ENCODE data around the gene ETFRF1.

Gene ETFRF1, protein sequence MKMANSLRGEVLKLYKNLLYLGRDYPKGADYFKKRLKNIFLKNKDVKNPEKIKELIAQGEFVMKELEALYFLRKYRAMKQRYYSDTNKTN

DNA sequence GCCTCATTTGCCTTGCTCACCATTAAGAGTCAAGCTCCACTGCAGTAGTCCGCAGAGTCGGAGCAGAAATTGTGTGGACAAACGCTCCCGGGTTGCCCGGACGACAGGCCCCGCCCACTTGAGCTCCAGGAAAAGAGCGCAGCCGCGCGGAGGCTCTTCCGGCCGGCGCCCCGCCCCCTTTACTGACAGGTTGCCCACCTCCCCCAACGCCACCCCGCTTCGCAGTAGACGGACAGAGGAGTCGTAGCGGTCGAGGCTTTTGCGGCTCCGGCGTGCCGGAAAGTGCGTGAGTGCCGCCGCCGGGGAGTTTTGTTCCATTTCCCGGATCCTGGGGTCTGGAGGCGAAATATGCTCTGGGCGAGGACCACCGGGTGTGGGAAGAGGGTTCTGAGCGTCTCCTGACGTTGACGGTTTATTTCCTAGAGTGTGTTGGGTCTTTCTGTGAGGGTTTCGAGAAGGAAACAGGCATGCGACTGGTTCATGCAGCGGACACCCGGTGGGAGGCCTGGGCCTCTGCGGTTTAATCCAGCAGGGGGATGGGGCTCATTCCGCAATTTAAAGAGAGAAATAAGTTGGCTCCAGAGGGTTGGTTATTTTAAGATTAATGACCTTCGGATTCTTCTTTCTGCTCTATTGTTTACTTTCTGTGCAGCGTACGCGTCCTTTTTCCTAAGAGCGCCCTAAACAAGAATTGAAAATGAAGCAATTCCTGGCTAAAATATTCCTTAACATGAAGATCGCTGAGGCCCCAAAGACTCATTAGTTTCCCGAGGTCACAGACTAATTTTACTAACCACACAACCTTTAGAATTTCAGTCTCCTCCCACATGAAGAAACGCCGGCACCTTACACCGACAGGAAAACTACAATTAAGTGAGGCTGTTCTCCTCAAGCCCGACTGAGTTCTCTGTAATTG is at the start of gene ETFRF1, which contains the start of gene DNAI7:
TSS of gene ETFRF1 (plus strand) at position 182 of the 916 bp plus-strand sequence. CDS start 8,720 bp downstream, outside the sequence.
TSS of gene DNAI7 (minus strand) at position 105 of the 916 bp plus-strand sequence. CDS start at position 23, 82 bp downstream.
- peak; percentile 96 for DNase-seq (ENCODE audit: low spot score)

DNA sequence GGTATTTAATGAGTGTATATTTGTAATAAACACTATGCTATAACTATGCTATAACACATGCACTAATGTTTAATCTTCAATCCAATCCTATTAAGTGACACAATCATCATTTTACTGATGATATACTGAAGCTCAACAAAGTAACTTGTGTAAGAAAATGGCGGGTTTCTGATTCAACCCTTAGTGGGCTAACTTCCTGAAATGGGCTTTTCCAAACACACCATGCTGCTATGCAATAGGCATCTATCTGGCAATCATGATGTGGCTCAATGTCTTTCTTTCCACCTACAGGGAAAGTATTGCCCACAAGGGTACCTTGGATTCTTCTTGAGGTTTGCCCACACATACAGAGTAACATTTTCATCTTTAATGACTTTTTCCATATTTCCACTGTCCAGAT is 48.4 kb upstream of the ETFRF1 start:
- no peak for DNase-seq (ENCODE audit: low spot score)

DNA sequence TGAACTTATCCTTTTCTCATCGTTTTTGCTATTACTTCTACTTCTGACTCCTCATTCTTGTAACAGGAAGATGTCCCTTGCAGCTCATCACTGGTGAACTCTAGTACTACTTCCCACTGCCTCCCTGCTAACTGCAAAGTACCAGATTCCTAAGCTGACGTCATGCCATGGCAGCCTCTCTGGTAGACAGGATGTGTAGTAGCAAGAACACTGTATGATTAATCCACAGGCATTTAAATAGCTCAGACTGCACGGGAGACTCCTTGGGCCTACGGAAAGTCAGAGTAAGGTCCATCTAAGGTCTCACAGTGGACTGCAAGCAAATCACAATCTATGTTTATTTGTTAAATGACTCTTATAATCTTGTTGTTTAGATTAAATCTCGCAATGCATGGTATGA is 43.6 kb upstream of the ETFRF1 start:
- peak; percentile 92 for DNase-seq (ENCODE audit: low spot score)

DNA sequence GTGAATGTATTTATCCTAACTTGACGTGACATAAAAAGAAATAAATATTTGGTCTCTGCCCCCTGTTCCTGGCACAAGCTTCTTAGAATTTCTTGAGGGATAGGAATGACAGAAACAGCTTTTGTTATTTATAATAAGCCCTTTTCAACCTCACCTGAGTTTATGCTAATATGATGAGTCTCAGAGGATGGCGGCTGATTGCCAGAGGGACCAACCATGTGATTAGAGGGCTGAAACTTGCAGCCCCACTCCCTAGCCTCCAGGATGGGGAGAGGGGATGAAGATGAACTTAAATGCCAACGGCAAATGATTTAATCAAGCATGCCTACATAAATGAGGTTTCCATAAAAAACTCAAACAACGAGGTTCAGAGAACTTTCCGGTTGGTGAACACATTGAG is 43.0 kb upstream of the ETFRF1 start:
- DNase-seq (ENCODE audit: low spot score) = no peak

DNA sequence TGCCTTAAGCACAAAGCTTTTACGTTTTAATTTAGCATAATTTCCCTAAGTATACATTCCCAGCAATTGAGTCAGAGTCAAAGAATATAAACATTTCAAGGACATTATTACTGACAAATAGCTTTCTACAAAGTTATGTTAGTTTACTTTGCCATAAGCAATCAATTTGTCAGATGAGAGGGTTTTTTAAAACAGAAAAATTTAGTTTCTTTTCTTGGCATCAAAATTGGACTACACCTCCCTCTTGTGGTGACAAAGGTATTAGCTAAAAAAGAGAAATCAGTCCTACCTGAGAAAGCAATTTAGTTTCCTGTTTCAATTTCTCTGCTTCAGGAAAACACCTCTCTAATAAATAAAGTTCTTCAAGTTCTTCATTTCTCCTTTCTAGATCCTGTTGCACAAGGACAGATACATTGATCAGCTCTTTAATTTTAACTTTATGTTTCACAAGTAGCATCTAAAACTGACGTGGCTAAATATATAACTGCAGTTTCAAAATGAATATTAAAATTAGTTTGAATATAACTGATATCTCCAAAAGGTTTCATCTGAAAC is 39.9 kb upstream of the ETFRF1 start:
- peak; percentile 39 for DNase-seq (ENCODE audit: low spot score)

DNA sequence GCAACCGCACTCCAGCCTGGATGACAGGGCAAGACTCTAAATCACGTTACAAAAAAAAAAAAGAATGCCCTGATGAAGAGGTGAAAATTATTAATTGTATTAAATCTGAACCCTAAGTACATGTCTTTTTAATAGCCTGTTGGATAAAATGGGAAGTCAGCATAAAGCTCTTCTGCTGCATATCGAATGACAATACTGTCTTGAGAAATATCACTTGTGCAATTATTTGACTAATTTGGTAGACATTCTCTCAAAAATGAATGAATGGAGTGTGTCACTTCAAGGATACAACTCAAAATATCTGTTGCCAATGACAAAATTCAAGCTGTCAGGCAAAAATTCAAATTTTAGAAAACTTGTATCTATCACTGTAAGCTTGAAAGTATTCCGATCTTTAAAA is 39.0 kb upstream of the ETFRF1 start:
- no peak for DNase-seq (ENCODE audit: low spot score)

DNA sequence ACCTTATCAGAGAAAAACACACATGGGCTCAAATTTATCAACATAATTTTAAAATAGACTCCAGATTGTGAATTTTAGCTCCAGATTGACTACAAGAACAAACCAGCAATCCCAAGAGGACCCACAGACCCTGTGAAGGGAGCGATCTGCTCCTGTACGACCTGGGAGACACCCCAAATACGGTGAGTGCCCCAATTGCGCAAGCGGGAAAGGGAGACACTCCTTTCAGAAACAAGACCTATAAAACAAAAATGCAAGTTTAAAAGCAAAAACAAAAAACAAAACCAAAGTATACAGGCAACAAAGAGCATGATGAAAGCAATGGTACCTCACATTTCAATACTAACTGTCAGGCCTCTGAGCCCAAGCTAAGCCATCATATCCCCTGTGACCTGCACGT is 32.2 kb upstream of the ETFRF1 start:
- no peak for DNase-seq (ENCODE audit: low spot score)

DNA sequence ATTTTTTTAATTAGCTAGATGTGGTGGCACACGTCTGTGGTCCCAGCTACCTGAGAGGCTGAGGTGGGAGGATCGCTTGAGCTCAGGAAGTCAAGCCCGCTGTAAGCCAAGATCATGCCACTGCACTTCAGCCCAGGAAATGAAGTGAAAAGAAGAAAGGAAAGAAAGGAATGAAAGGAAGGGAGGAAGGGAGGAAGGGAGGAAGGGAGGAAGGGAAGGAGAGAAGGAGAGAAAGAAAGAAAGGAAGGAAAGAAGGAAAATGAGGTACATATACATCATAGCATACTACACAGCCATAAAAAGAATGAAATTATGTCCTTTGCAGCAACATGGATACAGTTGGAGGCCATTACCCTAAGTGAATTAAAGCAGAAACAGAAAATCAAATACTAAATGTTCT is 12.3 kb upstream of the ETFRF1 start:
- no peak for DNase-seq (ENCODE audit: low spot score)

DNA sequence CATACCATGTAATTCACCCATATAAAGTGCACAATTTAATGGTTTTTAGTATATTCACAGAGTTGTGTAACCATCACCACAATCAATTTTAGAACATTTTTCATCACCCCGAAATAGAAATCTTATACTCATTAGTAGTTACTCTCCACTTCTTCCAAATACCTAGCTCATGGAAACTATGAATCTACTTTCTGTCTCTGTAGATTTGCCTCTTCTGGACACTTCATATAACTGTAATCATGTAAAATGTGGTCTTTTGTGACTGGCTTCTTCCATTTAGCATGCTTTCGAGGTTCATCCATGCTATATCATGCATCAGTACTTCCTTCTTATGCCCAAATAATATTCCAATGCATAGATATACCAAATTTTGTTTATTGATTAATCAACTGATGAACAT is 10.9 kb upstream of the ETFRF1 start:
- no peak for DNase-seq (ENCODE audit: low spot score)

DNA sequence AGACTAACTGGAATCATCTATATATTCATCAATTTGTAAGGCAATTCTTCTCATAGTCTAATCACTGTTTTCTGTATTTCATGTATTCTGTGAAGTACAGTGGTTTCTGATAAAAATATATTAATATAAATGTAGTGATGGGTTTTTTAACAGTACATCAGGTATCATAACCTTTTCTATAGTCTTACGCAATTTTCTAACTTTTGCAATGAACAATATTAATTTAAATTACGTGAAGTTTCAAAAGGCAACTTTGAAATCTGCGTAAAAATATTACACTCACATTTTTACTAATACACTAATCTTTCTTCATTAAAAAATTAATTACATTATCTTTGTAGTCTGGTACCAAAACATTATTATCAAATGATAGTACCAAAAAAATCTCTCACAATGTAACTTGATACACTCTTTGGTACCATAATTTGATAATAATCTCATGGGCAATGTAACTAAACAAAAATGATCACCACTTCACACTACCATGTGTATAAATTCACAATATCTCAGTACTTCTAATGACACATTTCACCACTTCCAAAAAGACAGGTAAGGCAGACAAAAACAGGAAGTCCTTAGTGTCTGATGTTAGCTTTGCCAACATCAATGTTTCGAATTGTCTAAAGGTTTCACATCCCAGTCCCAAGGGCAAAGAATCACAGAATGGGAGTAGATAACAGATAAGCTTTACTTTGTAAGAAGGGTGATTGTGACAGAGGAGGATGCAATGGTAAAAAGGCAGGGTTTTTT is 8.8 kb upstream of the ETFRF1 start:
- no peak for DNase-seq (ENCODE audit: low spot score)

DNA sequence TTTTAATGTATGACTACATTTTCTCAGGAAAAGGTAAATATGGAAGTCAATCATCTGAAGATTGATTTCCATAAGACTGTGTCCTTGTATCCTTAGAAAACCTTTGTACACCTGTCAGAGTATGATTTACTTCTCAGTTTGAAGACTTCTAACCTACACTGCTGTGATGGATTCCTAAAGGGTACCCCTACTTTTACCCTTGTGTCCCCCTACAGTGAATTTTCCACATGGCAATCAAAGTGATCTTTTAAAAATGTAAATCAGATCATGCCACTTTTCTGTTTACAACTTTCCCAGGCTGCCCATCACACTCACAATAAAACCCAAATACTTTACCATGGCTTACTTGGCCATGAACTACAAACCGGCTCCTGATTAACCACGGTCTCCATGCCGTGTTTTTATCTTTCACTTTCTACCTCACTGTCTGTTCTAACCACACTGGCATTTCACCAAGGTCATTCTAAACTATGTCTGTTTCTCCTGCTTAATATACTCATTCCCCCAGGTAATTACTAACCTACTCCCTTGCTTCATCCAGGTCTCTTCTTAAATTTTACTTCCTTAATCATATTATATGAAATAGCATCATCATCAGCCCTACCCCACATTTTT is 8.1 kb upstream of the ETFRF1 start:
- DNase-seq (ENCODE audit: low spot score) = peak; percentile 70

DNA sequence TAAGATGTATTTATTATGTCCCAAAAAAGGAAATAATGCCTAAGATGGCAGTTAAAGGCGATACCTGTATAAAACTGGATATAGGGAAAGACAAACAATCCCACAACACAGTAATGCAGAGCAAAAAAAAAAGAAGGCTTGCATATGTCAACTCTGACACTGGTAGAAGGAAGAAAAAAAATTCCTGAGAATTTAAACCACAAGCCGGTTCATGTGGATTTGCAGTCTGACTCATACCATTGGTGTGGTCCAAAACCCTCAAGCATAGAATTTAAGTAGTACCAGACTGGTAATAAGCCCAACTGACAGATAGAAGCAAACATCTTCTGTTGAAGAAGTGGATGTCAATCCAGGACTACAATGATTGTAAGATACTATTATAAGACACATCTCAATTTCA is 7.3 kb upstream of the ETFRF1 start:
- DNase-seq (ENCODE audit: low spot score) = peak; percentile 81

DNA sequence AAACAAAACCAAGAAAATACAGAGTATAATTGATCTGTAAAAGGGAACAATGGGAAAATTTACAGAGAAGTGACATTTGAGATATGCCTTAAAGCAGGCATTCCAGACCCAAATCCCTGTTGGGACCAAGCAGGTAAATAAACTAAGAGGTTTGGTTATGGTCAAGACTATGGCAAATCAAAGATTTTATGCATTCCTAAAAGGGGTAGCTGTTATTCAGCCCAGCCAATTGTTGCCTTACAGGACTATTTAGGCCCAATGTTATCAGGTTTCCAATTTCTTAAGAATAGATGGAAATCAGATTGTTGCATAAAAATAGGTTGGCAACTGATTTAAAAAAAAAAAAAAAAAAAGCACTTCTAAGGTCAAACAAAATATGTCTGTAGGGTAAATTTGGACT is 5.4 kb upstream of the ETFRF1 start:
- no peak for DNase-seq (ENCODE audit: low spot score)

DNA sequence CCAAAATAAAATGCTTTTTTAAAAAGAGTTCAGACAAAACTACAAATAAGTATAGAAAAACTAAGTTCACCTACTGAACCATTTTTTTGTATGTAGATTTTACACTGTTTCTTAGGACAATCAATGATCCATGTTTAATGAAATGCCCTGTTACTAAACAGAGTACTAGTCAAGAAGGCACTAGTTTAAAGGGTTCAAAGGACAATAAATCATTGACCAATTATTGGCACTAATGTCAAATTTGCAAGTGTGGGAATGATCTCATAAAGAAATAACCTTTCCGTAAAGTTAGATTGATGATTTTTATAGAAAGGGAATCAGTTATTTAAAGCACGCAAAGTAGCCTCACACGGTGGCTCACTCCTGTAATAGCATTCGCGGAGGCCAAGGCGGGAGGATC is 4.2 kb upstream of the ETFRF1 start:
- DNase-seq (ENCODE audit: low spot score) = no peak

DNA sequence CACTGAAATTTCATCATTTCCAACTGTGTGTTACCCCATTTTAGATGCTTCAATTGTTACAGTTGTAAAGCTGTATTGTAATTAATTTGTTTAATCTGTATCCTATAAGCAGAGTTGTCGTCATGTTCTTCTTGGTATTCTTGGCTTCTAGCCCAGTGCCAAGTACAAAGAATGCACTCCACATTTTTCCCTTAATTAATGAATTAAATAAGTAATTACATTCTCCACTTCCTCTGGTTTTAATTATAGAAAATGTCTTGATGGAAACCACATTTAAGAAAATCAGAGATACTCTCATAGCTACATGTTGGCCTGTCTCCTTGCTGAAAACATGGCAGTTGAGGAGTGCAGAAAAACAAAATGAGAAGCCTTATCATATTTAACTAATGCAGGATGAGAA is 823 bp upstream of the ETFRF1 start:
- no peak for DNase-seq (ENCODE audit: low spot score)

DNA sequence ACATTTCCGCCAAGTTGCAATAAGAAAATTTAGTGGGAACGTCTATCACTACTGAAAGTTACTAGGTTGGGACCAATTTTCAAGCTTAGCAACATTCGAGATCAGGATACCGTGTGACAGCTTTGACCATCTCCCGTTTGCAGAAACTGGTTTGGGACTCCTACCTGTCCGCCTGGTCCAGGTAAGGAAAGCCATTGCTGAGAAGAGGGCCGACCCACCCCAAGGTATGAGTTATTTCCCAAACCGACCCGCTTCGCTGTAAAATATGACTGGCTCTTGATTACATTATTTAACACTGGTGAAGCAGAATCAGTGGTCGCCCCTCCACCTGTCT is 348 bp upstream of the ETFRF1 start:
- no peak for DNase-seq (ENCODE audit: low spot score)

DNA sequence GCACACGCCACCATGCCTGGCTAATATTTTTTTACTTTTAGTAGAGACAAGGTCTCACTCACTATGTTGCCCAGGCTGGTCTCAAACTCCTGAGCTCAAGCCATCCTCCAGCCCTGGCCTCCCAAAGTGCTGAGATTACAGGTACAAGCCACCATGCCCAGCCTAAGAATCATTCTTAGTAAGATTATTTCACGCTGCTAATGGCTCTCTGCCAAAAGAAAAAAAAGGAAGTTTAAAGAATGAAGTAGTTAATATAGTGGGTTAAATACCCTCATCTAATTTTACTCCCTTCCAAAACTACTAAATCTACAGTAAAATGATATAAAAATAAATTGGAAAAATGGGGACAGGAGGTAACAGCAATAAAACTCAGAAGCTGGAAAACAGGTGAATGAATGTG is 2.6 kb downstream of the ETFRF1 start:
- no peak for DNase-seq (ENCODE audit: low spot score)

DNA sequence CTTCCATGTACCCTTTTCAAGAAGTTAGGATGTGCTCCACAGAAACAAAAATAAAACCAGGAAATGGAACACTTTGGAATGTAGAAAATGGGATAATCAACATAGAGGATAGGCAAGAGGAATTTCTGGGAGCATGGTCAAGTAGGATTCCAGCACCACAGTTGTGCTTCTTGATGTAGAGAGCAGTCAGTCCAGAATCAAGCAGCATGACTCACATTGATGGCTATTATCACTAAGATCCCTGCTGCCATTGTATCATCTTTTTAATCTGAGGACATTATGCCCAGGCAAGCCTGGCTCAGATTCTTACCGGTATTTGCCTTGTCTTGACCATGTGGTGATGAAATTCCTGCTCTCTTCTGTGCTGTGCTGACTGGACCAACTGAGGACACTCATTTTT is 5.7 kb downstream of the ETFRF1 start:
- DNase-seq (ENCODE audit: low spot score) = peak; percentile 59

DNA sequence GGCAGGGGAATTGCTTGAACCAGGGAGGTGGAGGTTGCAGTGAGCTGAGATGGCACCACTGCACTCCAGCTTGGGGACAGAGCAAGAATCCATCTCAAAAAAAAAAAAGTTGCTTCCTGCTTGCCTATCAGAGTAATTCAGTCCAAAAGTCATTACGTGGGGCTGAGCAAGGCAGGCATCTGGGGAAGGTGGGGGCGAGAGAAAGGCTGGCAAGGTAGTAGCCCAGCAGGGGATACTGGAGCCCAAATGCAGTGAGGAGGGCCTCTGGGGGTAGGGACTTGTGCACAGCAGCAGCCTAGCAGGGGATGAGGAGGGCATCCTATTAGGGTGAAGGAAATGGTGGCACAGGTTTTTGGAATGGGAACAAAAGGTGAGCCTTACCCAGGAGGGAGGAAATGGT is 7.1 kb downstream of the ETFRF1 start:
- no peak for DNase-seq (ENCODE audit: low spot score)

DNA sequence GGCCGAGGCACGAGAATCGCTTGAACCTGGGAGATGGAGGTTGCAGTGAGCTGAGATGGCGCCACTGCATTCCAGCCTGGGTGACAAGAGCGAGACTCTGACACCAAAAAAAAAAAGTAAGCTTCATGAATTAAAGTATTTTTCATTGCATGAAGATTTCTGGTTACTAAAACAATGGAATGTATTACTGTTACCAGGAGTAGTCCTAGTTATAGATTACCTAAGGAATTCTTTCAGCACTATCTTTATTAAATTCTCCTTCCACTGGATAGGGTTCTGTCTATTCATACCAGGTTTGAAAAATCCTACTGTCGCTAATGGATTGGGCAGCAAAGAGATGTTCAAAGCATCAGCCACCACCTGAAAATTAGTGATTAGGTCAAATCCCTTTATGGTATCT is 12.4 kb downstream of the ETFRF1 start:
- DNase-seq (ENCODE audit: low spot score) = no peak

DNA sequence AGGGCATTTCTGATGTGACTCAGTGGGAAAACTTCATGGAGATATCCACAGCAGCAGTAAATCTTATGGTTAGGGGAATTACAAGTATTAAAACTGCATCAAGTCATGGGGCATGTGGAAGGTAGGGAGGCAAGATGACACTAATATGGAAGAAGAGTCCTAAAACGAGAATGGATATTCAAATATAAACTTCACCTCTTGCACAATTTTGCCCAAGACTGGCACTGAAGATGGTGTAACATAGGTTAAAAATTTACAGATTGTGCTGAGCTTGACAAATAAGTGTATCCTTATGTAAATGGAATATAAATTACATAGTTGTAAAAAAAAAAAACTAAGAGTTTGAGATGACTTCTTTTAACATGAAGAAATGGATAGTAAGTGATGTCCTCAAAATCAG is 12.8 kb downstream of the ETFRF1 start:
- DNase-seq (ENCODE audit: low spot score) = no peak

DNA sequence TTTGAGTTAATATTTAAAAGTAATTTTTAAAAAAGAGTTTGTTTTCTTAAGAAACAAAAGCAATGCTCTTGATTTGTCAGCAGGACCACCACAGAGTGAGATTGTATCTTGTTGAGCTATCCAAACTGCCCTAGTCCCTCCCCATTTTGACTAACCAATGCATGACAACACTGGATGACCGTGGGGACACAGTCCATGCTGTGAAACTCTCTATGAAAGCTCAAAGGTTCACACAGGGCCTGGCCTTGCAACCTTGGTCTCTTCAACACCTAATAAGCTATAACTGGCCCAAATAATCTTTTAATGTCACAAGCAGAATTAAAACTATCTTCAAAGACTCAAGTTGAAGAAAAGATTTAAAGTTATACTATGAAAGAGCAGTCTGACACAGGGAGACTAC is 13.5 kb downstream of the ETFRF1 start:
- DNase-seq (ENCODE audit: low spot score) = no peak
